ELR (cell line): ENCODE data around the gene SWT1.
"Not testable (repeated sequence)": the region's sequence is repeated elsewhere in the genome, so short reads cannot be mapped to it uniquely, and the experiment has no call there.

Source experiments
- DNase-seq: peaks from one replicate; pipeline ENCODE4 v3.0.0-alpha.2; 2015; ENCODE audit warnings: low read depth

SWT1 gene

GRCh38 chr1:185250063-185250462 lies 93.1 kb downstream of the SWT1 start:
- no peak for DNase-seq

DNA sequence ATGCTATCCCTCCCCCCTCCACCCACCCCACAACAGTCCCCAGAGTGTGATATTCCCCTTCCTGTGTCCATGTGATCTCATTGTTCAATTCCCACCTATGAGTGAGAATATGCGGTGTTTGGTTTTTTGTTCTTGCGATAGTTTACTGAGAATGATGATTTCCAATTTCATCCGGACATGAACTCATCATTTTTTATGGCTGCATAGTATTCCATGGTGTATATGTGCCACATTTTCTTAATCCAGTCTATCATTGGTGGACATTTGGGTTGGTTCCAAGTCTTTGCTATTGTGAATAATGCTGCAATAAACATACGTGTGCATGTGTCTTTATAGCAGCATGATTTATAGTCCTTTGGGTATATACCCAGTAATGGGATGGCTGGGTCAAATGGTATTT lies 95.0 kb downstream of the SWT1 start:
- DNase-seq: not testable (repeated sequence)

- DNase-seq: not testable (repeated sequence)
These were observed 95.4 kb downstream of the SWT1 start for GRCh38 chr1:185252404-185252803.

DNA sequence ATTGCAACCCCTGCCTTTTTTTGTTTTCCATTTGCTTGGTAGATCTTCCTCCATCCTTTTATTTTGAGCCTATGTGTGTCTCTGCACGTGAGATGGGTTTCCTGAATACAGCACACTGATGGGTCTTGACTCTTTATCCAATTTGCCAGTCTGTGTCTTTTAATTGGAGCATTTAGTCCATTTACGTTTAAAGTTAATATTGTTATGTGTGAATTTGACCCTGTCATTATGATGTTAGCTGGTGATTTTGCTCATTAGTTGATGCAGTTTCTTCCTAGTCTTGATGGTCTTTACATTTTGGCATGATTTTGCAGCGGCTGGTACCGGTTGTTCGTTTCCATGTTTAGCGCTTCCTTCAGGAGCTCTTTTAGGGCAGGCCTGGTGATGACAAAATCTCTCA lies 98.6 kb downstream of the SWT1 start:
- DNase-seq: not testable (repeated sequence)

- not testable (repeated sequence) for DNase-seq
These were observed 100.4 kb downstream of the SWT1 start for GRCh38 chr1:185257116-185257949.

- peak; percentile 49 for DNase-seq
These were observed 100.9 kb downstream of the SWT1 start for GRCh38 chr1:185257950-185258208.

DNA sequence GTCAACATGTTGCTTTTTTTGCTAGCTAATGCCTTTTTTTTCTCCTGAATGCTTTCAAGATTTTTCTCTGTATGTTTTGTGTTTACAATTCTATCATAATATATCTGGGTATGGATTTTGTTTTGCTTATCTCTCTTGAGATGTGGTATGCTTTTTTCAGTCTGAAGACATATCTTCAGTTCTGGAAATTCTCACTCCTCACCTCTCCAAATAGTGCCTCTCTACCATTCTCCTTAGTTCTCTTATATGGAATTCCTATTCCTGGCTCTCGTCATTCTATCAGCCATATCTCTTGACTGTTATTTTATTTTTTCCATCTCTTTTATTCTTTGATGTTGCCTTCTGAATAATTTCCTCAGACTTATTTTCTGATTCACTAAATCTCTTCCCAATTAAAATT lies 101.7 kb downstream of the SWT1 start:
- DNase-seq: no peak

DNA sequence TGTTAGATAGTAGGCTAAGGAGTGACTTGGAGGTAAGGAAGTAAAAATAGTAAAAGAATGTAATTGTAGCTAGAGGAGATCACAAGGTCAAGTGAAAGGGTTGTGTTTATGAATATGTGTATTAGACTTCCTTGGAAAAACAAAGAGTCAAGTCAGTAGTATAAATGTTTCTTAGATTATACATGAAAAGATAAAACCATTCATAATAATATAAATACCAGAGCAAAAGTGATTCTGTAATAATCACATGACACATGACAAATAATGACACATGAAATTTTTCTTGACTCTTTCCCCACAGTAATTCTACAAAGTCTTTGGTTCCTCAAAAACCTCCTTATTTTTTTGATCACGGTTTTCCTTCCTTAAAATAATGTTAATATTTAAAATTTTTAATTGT lies 103.6 kb downstream of the SWT1 start:
- peak; percentile 27 for DNase-seq

- no peak for DNase-seq
These were observed 105.2 kb downstream of the SWT1 start for GRCh38 chr1:185262151-185262550.

DNA sequence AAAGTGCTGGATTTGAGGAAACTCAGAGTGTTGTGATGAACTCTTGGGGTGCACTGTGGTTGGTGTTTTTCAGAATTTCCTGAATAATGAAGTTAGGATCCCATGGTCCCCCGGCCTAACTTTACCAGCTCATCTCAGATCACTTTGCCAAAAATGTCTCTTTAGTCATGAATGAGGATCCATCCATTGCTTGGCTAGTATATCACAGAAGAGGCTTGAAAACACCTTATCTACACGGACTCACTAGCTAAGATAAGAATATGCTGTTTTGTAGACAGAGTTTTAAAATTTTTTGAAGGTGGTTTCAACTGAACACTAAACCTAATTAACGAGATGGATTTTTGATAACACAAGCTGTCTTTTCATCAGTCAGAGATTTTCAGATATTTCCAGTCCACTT lies 106.3 kb downstream of the SWT1 start:
- no peak for DNase-seq

- DNase-seq: no peak
These were observed 106.8 kb downstream of the SWT1 start for GRCh38 chr1:185263780-185264179.

- DNase-seq: no peak
These were observed 108.3 kb downstream of the SWT1 start for GRCh38 chr1:185265314-185265713.

DNA sequence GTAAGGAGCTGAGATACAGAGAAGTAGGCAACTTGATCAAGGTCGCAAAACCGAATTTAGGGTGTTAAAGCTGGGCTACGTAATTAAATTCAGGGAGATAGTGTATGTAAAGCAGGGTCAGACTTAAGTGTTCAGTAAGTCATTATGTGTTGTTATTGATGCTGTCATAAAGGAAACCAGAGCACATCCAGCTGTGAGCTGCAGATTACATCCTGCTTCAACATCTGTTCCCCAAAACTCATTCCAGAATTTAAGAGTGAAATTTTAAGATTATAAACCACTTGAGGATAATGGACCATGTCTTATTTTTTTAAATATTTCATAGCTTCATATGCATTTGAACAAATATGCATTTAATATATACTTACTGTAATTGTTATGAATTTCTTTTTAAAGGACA lies 110.3 kb downstream of the SWT1 start:
- DNase-seq: no peak

GRCh38 chr1:185267701-185268100 lies 110.7 kb downstream of the SWT1 start:
- no peak for DNase-seq

DNA sequence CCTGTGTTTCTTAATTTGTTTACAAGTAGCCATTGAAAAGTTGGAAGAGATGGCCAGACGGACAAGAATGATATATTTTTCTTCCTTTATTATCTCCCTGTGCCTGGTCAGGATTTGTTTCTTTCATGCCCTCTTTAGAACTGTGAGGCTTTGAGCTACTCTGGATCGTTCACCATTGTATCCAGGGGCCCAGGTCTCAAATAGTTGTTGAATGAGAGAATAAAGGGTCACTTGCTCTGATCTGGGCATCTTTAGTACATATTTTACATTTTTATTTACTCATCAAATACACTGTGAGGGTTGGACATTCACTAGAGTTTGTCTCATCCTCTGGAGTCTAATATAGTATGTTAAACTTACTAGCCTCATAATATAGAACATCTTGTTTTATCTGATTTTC lies 111.4 kb downstream of the SWT1 start:
- no peak for DNase-seq

- DNase-seq: no peak
These were observed 115.0 kb downstream of the SWT1 start for GRCh38 chr1:185271921-185272320.

- peak; percentile 39 for DNase-seq
These were observed 122.6 kb downstream of the SWT1 start for GRCh38 chr1:185279571-185279970.

DNA sequence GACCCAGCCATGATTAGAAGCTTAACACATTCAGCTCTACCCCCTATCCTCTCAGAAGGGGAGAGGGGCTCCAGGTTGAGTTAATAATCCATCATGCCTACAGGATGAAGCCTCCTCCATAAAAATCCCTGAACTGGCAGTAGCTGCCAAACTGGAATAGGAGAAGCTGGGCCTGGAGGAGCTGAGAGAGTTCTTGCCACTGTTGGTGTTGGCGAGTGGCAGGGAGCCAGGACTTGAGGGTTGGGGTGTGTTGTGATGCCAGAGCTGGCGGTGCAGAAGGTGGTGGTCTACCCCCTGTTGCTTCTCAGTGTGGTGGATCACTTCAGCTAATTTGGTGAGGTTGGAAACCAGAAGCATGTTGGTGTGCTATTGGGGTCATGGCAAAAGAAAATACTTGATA lies 123.6 kb downstream of the SWT1 start:
- DNase-seq: no peak

- DNase-seq: no peak
These were observed 124.3 kb downstream of the SWT1 start for GRCh38 chr1:185281245-185281644.

DNA sequence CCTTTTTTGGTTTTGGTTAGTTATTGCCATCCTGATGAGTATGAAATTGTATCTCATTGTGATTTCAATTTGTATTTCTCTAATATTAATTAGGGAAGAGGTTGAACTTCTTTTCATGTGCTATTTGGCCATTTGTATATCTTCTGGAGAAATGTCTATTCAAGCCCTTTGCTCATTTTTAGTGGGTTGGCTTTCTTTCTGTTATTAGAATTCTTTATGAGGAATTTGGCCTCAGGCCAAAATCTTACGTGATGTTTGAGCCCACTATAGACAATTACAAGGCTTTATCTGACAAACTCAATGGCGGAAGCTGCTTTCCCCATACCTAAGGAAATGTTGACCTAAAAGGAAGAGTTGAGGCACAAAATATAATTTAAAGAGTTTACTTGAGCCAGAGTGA lies 127.1 kb downstream of the SWT1 start:
- DNase-seq: no peak

- no peak for DNase-seq
These were observed 127.7 kb downstream of the SWT1 start for GRCh38 chr1:185284533-185285276.

GRCh38 chr1:185287451-185287850 lies 130.5 kb downstream of the SWT1 start:
- DNase-seq: no peak

GRCh38 chr1:185288435-185288834 lies 131.5 kb downstream of the SWT1 start:
- DNase-seq: no peak

DNA sequence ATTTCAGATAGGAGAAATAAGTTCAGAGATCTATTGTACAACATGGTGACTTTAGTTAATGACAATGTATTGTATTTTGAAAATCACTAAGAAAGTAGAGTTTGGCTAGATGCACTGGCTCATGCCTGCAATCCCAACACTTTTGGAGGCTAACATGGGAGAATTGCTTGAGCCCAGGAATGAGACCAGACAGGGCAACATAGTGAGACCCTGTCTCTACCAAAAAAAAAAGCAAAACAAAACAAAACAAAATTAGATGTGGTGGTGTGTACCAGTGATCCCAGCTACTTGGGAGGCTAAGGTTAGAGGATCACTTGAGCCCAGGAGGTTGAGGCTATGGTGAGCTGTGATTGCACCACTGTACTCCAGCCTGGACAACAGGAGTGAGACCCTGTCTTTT lies 132.9 kb downstream of the SWT1 start:
- no peak for DNase-seq
